GM12801 (cell line): Measurements from ENCODE around the gene PRSS16.

Source experiments
- CTCF ChIP-seq: IDR thresholded peaks from one replicate; pipeline ENCODE4 v1.5.1; 2011; ENCODE audit warnings: control low read depth; ENCODE audit not compliant: insufficient read length; ENCODE audit errors: extremely low read depth

PRSS16 gene

DNA sequence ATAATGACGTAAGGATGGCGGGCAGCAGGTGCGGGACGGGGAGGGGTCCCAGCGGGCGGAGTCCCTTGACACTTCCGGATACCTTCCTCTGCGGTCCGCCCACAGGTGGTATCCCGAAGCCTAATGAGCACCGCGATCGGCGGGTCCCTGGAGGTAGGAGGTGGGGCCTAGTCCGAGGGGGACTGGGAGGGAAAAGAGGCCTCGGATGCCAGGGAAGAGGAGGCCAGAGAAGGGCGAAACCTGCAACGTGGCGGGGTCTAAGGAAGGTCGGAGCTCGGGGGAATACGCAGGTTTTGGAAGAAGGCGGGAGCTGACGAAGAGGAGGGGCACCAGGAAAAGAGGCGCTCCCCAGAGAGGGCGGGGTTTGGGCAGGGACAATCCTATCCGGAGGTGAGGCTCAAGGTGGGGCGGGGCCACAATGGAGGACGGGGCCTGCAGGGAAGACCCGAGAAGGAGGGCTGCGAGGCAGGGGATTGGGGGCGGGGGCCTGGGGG is 3.7 kb downstream of the PRSS16 start:
- no peak for TF ChIP-seq CTCF

GRCh38 chr6:27251606-27252251 is 4.2 kb downstream of the PRSS16 start:
- TF ChIP-seq CTCF: no peak

DNA sequence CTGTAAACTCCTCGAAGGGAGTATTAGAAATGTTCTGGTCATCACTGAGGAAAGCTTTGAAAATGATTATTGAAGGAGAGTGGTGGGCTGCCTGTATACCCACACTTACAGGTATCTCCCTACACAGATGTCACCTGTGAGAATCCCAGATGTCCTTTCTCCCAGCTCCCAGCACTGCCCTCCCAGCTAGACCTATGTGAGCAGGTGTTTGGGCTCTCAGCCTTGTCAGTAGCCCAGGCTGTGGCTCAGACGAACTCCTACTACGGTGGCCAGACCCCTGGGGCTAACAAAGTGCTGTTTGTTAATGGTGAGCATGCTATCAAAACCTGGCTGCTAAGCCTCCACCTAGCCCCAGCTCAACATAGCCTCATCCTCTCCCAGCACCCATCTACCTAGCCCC is 7.1 kb downstream of the PRSS16 start:
- TF ChIP-seq CTCF: no peak

GRCh38 chr6:27255866-27256265 is 8.4 kb downstream of the PRSS16 start:
- no peak for TF ChIP-seq CTCF

DNA sequence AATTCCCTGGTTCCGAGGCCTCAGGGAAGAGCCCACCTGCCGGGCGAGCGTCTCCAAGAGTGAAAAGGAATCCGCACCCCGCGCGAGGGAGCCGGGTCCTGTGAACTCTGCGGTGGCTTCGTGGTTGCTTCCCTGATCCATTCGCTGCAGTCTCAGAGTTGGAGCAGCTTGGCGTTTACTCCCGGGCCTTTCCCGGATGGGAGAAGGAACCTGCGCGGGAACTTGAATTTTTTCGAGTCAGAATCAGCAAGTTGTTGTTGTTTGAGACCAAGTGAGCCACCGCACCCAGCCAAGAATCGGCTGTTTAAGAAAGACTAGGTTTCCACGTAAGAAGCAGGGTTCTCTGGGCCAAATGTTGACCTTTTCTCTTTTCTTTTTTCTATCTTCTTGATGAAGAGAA is 12.9 kb downstream of the PRSS16 start:
- no peak for TF ChIP-seq CTCF

DNA sequence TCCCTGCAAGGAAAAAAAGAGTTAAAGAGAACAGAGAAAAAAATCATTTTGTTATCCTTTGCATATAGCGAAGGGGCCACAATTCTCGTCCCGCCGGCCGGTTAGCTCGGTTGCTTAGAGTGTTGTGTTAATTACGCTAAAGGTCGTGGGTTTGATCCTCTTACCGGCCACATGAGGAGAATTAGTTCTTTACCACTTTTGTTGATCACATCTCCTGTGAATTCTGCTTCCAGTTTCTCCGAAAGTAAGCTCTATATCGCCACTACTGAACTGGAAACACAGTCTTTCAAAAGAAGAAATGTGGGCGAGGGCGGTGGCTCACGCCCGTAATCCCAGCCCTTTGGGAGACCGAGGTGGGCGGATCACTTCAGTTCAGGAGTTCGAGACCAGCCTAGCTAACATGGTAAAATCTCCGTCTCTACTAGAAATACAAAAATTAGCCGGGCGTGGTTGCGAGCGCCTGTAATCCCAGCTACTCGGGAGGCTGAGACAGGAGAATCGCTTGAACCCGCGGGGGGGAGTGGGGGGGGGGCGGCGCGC is 13.4 kb downstream of the PRSS16 start:
- TF ChIP-seq CTCF: no peak

DNA sequence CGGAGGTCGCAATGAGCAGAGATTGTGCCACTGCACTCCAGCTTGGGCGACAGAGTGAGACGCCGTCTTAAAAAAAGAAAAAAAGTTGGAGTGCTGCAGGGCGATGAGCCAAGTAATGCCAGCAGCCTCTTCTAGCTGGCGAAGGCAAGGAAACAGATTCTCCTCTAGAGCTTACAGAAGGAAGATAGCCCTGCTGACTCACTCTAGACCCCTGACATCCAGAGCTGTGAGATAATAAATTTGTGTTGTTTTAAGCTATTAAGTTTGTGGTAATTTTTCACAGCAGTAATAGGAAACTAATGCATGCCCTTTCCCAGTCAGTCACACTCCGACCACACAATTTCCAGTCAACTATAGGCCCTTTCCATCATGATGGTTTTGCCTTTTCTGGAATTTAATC is 16.4 kb downstream of the PRSS16 start:
- no peak for TF ChIP-seq CTCF
